Ovary (tissue), 9 donors: ENCODE data around the gene FMC1. TPM values are rescaled to one million over a fixed set of nuclear protein-coding genes. Genes with fewer than 3 reads are reported as not detected.
A peak's percentile ranks its signal among the peaks of the same experiment; 100 is the strongest.
"Not testable (repeated sequence)": the region's sequence is repeated elsewhere in the genome, so short reads cannot be mapped to it uniquely, and the experiment has no call there.

ENCODE experiments used
- DNase-seq, 5 donors: peaks; one replicate each; pipeline ENCODE4 v3.0.0-alpha.2; 2019 to 2020
- H3K27ac ChIP-seq, 2 donors: fragments of 200-600 bp; one replicate each; pipeline versions ENCODE4 v1.5.1 to v1.8.0; 2019 to 2022
- H3K27me3 ChIP-seq: fragments of 200-600 bp; one replicate; pipeline ENCODE4 v1.8.0; 2022
- H3K36me3 ChIP-seq: fragments of 200-600 bp; sonication (generic); one replicate; pipeline ENCODE4 v1.5.1; 2019
- H3K4me1 ChIP-seq: one replicate; pipeline ENCODE4 v1.8.1; 2013; ENCODE audit warnings: mild to moderate bottlenecking, moderate library complexity; ENCODE audit not compliant: insufficient read depth
- H3K4me3 ChIP-seq: fragments of 200-600 bp; sonication (generic); one replicate; pipeline ENCODE4 v1.5.1; 2017
- H3K9me3 ChIP-seq, 2 donors: fragments of 200-600 bp in 1 of 2; sonication (generic) in 1 of 2; one replicate each; pipeline versions ENCODE4 v1.5.1 to v1.8.1; 2013 to 2019; ENCODE audit warnings: mild to moderate bottlenecking in 1 of 2, moderate library complexity in 1 of 2
- CTCF ChIP-seq, 3 donors: fragments of 450-650 bp in 2 of 3; fragments of 200-600 bp in 1 of 3; IDR thresholded peaks; one replicate each; pipeline versions ENCODE4 v1.5.1 to v1.8.0; 2016 to 2022; ENCODE audit warnings: antibody characterized with exemption in 3 of 3, mild to moderate bottlenecking in 1 of 3
- EP300 ChIP-seq: sonication (generic); formaldehyde crosslinking; IDR thresholded peaks from one replicate; pipeline ENCODE4 v1.6.1; 2017; ENCODE audit warnings: antibody characterized with exemption
- POLR2A ChIP-seq: fragments of 450-650 bp; IDR thresholded peaks from one replicate; pipeline ENCODE4 v1.6.1; 2017; ENCODE audit warnings: antibody characterized with exemption, mild to moderate bottlenecking, moderate library complexity
- WGBS, 3 donors: extraction: QIAGEN DNeasy Blood & Tissue Kit in 1 of 3; methylation state at CpG; one replicate each; pipeline versions ENCODE4 v1.1.5 to v1.1.7; 2013 to 2017; 5-methylcytosine and 5-hydroxymethylcytosine counted together
- intact Hi-C, 4 donors: fragments of 100-400 bp; cut with DNase I; formaldehyde crosslinking; loops; one replicate each; pipeline versions ENCODE4 v1.11.0 to v1.15.1; 2022 to 2023
- polyA plus RNA-seq, 2 donors: library from polyadenylated mRNA; stranded (reverse); fragments of 200-250 nt in 1 of 2; fragments of 350-450 nt in 1 of 2; fragmentation: Illumina TruSeq in 1 of 2; extraction: RNeasy Lipid Tissue Mini Kit (QIAGEN cat#74804) in 1 of 2; gene quantifications; one replicate each; pipeline ENCODE4 v1.2.3, GENCODE V29; 2013 to 2014
- total RNA-seq, 7 donors: library from RNA; depleted of rRNA in 2 of 7; stranded (reverse); fragments of >200 nt in 2 of 7; fragmentation: NEBNext Ultra II Directional in 3 of 7; extraction: Animal tissue kit (Norgen Biotek cat#: 25700) in 3 of 7; gene quantifications; one replicate each; pipeline versions ENCODE4 v1.1.0 to v1.2.4, GENCODE V29; 2016 to 2023
- donor health status: DM: no; HTN: no; CAD: no; lungs with moderate emphysema.
- donor health status: DM: no; HTN: no; CAD: no.
- donor health status: Bipolar disorder and iron deficiency.
- donor health status: DM: yes; HTN: yes; CAD: no.
- donor health status: DM: no; HTN: no; CAD: no.
- donor health status: DM: yes; HTN: yes; CAD: no.

FMC1 gene
- total and polyA plus RNA-seq, 9 donors = 10.9 to 35.3 (median 16.3) TPM

- no peak for DNase-seq
- no peak for TF ChIP-seq EP300
- WGBS, 3 donors = 95 to 100% (median 96%) methylated on average over 2 of the region's 2 CpGs
- no peaks in the 10 kb centered on the region for H3K4me1 ChIP-seq
- no peaks in the 10 kb centered on the region for H3K36me3 ChIP-seq
- H3K27ac ChIP-seq = no peak overlapping the region
- no peaks in the 10 kb centered on the region for H3K9me3 ChIP-seq
- intact Hi-C loops = no loop called here
- H3K4me3 ChIP-seq = no peak overlapping the region
- H3K27me3 ChIP-seq = no peaks in the 10 kb centered on the region
Measured at GRCh38 chr7:139354729-139355128, 13.6 kb downstream of the FMC1 start.

GRCh38 chr7:139355320-139355719 is 14.2 kb downstream of the FMC1 start:
- H3K36me3 ChIP-seq = no peaks in the 10 kb centered on the region
- TF ChIP-seq POLR2A (no peak), CTCF (IDR thresholded peaks at IDR 0.05) (no peak), EP300 (no peak)
- intact Hi-C loops = no loop called here
- no peaks in the 10 kb centered on the region for H3K27me3 ChIP-seq
- H3K4me3 ChIP-seq = no peak overlapping the region
- H3K27ac ChIP-seq = no peak overlapping the region
- H3K4me1 ChIP-seq = no peaks in the 10 kb centered on the region
- WGBS, 3 donors = 95 to 100% (median 95%) methylated on average over 1 of the region's 1 CpG
- no peak for DNase-seq
- H3K9me3 ChIP-seq = no peaks in the 10 kb centered on the region

GRCh38 chr7:139357729-139358506 is 16.8 kb downstream of the FMC1 start:
- DNase-seq, intact Hi-C loops, H3K27me3 ChIP-seq, H3K4me1 ChIP-seq, H3K4me3 ChIP-seq, H3K27ac ChIP-seq, H3K9me3 ChIP-seq, H3K36me3 ChIP-seq: not testable (repeated sequence)
- WGBS, 3 donors = 92 to 94% (median 92%) methylated on average over 27 of the region's 27 CpGs

GRCh38 chr7:139358541-139359365 is 17.6 kb downstream of the FMC1 start:
- TF ChIP-seq POLR2A (no peak), CTCF (IDR thresholded peaks at IDR 0.05) (no peak), EP300 (no peak)
- Histone ChIP-seq H3K36me3 (no peaks in the 10 kb centered on the region), H3K4me3 (peak overlapping the region; percentile 97), H3K27me3 (no peaks in the 10 kb centered on the region), H3K27ac (peak overlapping the region; percentile 89 to 100), H3K9me3 (no peaks in the 10 kb centered on the region), H3K4me1 (peaks cover 5% of the 10 kb centered on the region)
- intact Hi-C loops = loop anchor here in 2 of 4 donors (1.0 kb wide), 2 partner anchors 17 to 18 kb away; partner anchors contain the start of gene FMC1 (in 1 of the 2)
- WGBS, 3 donors = 1 to 2% (median 1%) methylated on average over 39 of the region's 39 CpGs
- peak in 2 of 5 donors; percentile 23 to 54 for DNase-seq

- 0% methylated on average over 96 to 98 of the region's 98 CpGs for WGBS, 3 donors
- peak; percentile 99 to 100 (median 100) for DNase-seq
- Histone ChIP-seq H3K27me3 (no peaks in the 10 kb centered on the region), H3K4me3 (peak within 1 kb of the TSS; percentile 97), H3K9me3 (no peaks in the 10 kb centered on the region), H3K36me3 (no peaks in the 10 kb centered on the region), H3K4me1 (peaks cover 5% of the 10 kb centered on the region), H3K27ac (peak within 1 kb of the TSS; percentile 93 to 100)
- intact Hi-C loops = loop anchor here in 2 of 4 donors (1.0 kb wide), 2 partner anchors 18 to 19 kb away; partner anchors contain the start of gene FMC1 (in 1 of the 2)
- TF ChIP-seq CTCF (IDR thresholded peaks at IDR 0.05) = peak in 2 of 3 donors; percentile 28 to 31
- peak; percentile 88 for TF ChIP-seq POLR2A
- TF ChIP-seq EP300 = no peak
Measured at GRCh38 chr7:139359366-139360209, 18.5 kb downstream of the FMC1 start, which contains the start of gene LUC7L2. TSS of gene LUC7L2 (plus strand) at chr7:139359894. CDS start at chr7:139360262, 368 bp downstream.
